Suprapubic skin (tissue), 4 donors: ENCODE data around the gene TEDC2. TPM values are rescaled to one million over a fixed set of nuclear protein-coding genes. Genes with fewer than 3 reads are reported as not detected.

Source experiments
- DNase-seq, 2 donors: peaks; one replicate each; pipeline ENCODE4 v3.0.0-alpha.2; 2019; ENCODE audit warnings: low spot score in 2 of 2
- H3K27ac ChIP-seq: fragments of 200-600 bp; sonication (generic); one replicate; pipeline ENCODE4 v1.5.1; 2019
- H3K27me3 ChIP-seq: fragments of 200-600 bp; sonication (generic); one replicate; pipeline ENCODE4 v1.5.1; 2019
- H3K36me3 ChIP-seq: fragments of 200-600 bp; sonication (generic); one replicate; pipeline ENCODE4 v1.5.1; 2019
- H3K4me1 ChIP-seq: fragments of 200-600 bp; sonication (generic); one replicate; pipeline ENCODE4 v1.5.1; 2019
- H3K4me3 ChIP-seq: fragments of 200-600 bp; sonication (generic); one replicate; pipeline ENCODE4 v1.5.1; 2019; ENCODE audit warnings: mild to moderate bottlenecking
- H3K9me3 ChIP-seq: fragments of 200-600 bp; sonication (generic); one replicate; pipeline ENCODE4 v1.5.1; 2019
- CTCF ChIP-seq, 2 donors: fragments of 200-600 bp in 1 of 2; fragments of 450-650 bp in 1 of 2; sonication (generic) in 1 of 2; IDR thresholded peaks; one replicate each; pipeline ENCODE4 v1.5.1; 2016 to 2019; ENCODE audit warnings: antibody characterized with exemption in 2 of 2, mild to moderate bottlenecking in 1 of 2, moderate library complexity in 1 of 2
- EP300 ChIP-seq: sonication (generic); formaldehyde crosslinking; IDR thresholded peaks from one replicate; pipeline ENCODE4 v1.6.1; 2017; ENCODE audit warnings: antibody characterized with exemption
- POLR2A ChIP-seq, 2 donors: fragments of 450-650 bp; IDR thresholded peaks; one replicate each; pipeline ENCODE4 v1.6.1; 2017; ENCODE audit warnings: antibody characterized with exemption in 2 of 2, mild to moderate bottlenecking in 2 of 2, moderate library complexity in 2 of 2
- POLR2AphosphoS5 ChIP-seq, 3 donors: sonication (generic); formaldehyde crosslinking; IDR thresholded peaks; one replicate each; pipeline ENCODE4 v1.6.1; 2017; ENCODE audit warnings: antibody characterized with exemption in 3 of 3
- WGBS: methylation state at CpG from one replicate; pipeline ENCODE4 v1.1.5; 2018; 5-methylcytosine and 5-hydroxymethylcytosine counted together
- total RNA-seq, 4 donors: library from RNA; depleted of rRNA; stranded (reverse); fragments of >200 nt; gene quantifications; one replicate each; pipeline ENCODE4 v1.1.0, GENCODE V29; 2016

The TEDC2 gene
- total RNA-seq, 4 donors from 2014 or later: 1.4 to 2.2 (median 1.6) TPM; not detected in 1

- 49% methylated on average over 5 of the region's 12 CpGs for WGBS
- TF ChIP-seq POLR2A (IDR thresholded peaks at IDR 0.05) (no peak), EP300 (no peak), CTCF (IDR thresholded peaks at IDR 0.05) (no peak), POLR2AphosphoS5 (IDR thresholded peaks at IDR 0.05) (no peak)
- no peak for DNase-seq
- no peak overlapping the region for H3K4me3 ChIP-seq
- H3K36me3 ChIP-seq: no peaks in the 10 kb centered on the region
- no peak overlapping the region for H3K27ac ChIP-seq
- peaks cover 2% of the 10 kb centered on the region for H3K27me3 ChIP-seq
- peaks cover 47% of the 10 kb centered on the region for H3K4me1 ChIP-seq
- no peaks in the 10 kb centered on the region for H3K9me3 ChIP-seq
Measured at GRCh38 chr16:2480948-2481347, 21.0 kb downstream of the TEDC2 start.

DNA sequence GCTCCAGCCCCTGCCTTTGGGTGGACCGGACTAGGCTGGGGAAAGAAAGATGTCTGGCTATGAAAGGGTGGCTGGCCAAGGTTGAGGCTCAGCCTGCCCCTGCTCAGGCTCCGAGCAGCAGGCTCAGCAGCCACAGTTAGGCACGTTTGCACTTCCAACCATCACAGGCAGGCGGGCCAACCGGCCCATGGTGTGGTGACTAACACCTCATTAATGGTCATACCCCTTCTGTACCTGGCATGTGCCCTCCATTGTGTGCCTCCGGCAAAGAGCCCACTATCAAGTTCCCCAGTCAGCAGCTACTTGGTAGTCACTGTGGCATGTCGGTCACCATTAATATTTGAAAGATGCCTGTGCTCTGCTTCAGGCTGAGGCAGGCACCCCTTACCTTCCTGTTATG, 21.8 kb downstream of the TEDC2 start:
- H3K9me3 ChIP-seq: no peaks in the 10 kb centered on the region
- no peak overlapping the region for H3K27ac ChIP-seq
- peaks cover 50% of the 10 kb centered on the region for H3K4me1 ChIP-seq
- H3K36me3 ChIP-seq: no peaks in the 10 kb centered on the region
- TF ChIP-seq POLR2AphosphoS5 (IDR thresholded peaks at IDR 0.05) (no peak), POLR2A (IDR thresholded peaks at IDR 0.05) (no peak)
- H3K27me3 ChIP-seq: no peaks in the 10 kb centered on the region
- no peak for DNase-seq
- 70% methylated on average over 6 of the region's 7 CpGs for WGBS
- no peak overlapping the region for H3K4me3 ChIP-seq

GRCh38 chr16:2482249-2482648, 22.3 kb downstream of the TEDC2 start:
- Histone ChIP-seq H3K4me3 (no peak overlapping the region), H3K36me3 (no peaks in the 10 kb centered on the region), H3K9me3 (no peaks in the 10 kb centered on the region), H3K27ac (peak overlapping the region; percentile 67), H3K27me3 (no peaks in the 10 kb centered on the region), H3K4me1 (peaks cover 55% of the 10 kb centered on the region)
- no peak for TF ChIP-seq CTCF (IDR thresholded peaks at IDR 0.05)
- WGBS: 70% methylated on average over 13 of the region's 13 CpGs
- DNase-seq: no peak

GRCh38 chr16:2482708-2483534, 23.0 kb downstream of the TEDC2 start:
- H3K4me1 ChIP-seq: peaks cover 62% of the 10 kb centered on the region
- H3K27me3 ChIP-seq: no peaks in the 10 kb centered on the region
- H3K27ac ChIP-seq: peak overlapping the region; percentile 67
- no peaks in the 10 kb centered on the region for H3K36me3 ChIP-seq
- peak overlapping the region; percentile 31 for H3K4me3 ChIP-seq
- no peaks in the 10 kb centered on the region for H3K9me3 ChIP-seq
- DNase-seq: no peak
- 31% methylated on average over 32 of the region's 32 CpGs for WGBS
- no peak for TF ChIP-seq CTCF (IDR thresholded peaks at IDR 0.05)

DNA sequence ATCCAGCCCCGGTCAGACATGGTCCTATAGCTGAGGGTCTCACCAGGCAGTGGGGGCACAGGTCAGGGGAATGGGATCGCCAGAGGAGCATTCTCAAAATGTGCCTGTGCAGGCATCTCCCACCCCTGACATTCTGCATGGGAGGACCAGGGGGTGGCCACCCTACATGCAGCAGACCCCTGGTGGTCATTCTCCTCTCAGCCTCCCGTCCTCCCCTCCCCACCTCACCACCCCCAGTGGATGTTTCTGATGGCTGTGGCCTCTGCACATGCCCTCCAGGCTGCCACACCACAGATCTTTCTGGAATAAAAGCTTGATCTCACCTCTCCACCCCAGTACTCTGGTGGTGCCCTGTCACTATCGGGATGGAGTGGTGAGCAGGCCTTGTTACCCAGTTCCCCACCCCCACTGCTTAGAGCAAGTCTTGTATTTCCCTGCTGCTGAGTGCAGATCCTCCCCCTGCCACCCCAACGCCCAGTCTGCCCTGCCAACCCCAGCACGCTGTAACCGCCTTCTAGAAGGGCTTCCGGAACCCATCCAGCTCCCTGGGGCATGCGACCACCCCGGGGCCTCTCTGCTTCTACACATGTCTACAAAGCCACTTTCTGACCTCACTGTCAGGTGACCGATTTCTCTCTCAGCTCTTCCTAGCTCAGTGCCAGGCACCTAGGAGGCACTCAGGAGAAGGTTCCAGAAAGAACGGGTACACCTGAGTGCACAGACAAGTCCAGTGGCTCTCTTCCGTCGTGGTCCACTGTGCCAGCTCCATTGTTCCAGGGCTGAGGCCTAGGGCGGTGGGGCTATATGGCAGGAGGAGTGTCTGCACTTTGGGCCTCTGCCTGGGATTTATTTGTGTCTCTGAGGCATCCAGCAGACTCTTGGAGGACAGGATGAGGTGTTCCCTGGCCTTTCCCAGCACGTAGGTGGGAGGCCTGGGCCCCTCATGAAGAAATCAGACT, 24.3 kb downstream of the TEDC2 start:
- WGBS: 80% methylated on average over 12 of the region's 16 CpGs
- Histone ChIP-seq H3K4me3 (no peak overlapping the region), H3K27me3 (no peaks in the 10 kb centered on the region), H3K27ac (no peak overlapping the region), H3K9me3 (no peaks in the 10 kb centered on the region), H3K4me1 (peaks cover 61% of the 10 kb centered on the region), H3K36me3 (no peaks in the 10 kb centered on the region)
- DNase-seq: no peak
- no peak for TF ChIP-seq CTCF (IDR thresholded peaks at IDR 0.05)
- no peak for TF ChIP-seq POLR2AphosphoS5 (IDR thresholded peaks at IDR 0.05)
- no peak for TF ChIP-seq EP300
- TF ChIP-seq POLR2A (IDR thresholded peaks at IDR 0.05): no peak
